Umbilical cord (tissue), 2 donors: ENCODE measurements around the gene CCL24. TPM values are rescaled to one million over a fixed set of nuclear protein-coding genes. Genes with fewer than 3 reads are reported as not detected.
"Not testable (repeated sequence)": the region's sequence is repeated elsewhere in the genome, so short reads cannot be mapped to it uniquely, and the experiment has no call there.

Source experiments
- DNase-seq: peaks from one replicate; pipeline ENCODE4 v3.0.0-alpha.2; 2015; ENCODE audit warnings: low spot score
- total RNA-seq: library from RNA; depleted of rRNA; stranded (reverse); fragments of >200 nt; gene quantifications from one replicate; pipeline ENCODE4 v1.2.3, GENCODE V29; 2014; ENCODE audit warnings: low replicate concordance; ENCODE audit not compliant: insufficient read depth

Gene CCL24
- total RNA-seq, 1 donor from 2014 or later, result not detected

- no peak for DNase-seq
These were observed 6.1 kb upstream of the CCL24 start for GRCh38 chr7:75819711-75820110.

- no peak for DNase-seq
These were observed 4.9 kb upstream of the CCL24 start for GRCh38 chr7:75818472-75818871.

GRCh38 chr7:75817116-75817515, 3.5 kb upstream of the CCL24 start:
- DNase-seq, result no peak

- no peak for DNase-seq
These were observed 1.9 kb upstream of the CCL24 start for GRCh38 chr7:75815418-75816064.

GRCh38 chr7:75814407-75814947, 871 bp upstream of the CCL24 start:
- no peak for DNase-seq

- DNase-seq, result no peak
These were observed 522 bp downstream of the CCL24 start for GRCh38 chr7:75813084-75813483.

- DNase-seq, result no peak
These were observed 1.5 kb downstream of the CCL24 start for GRCh38 chr7:75811894-75812678.

GRCh38 chr7:75809396-75809795, 4.2 kb downstream of the CCL24 start:
- peak; percentile 74 for DNase-seq

GRCh38 chr7:75808106-75808505, 5.5 kb downstream of the CCL24 start:
- peak; percentile 10 for DNase-seq

GRCh38 chr7:75807452-75807851, 6.2 kb downstream of the CCL24 start:
- no peak for DNase-seq

- no peak for DNase-seq
These were observed 6.9 kb downstream of the CCL24 start for GRCh38 chr7:75806560-75807307.

GRCh38 chr7:75804705-75805104, 8.9 kb downstream of the CCL24 start:
- DNase-seq, result no peak

GRCh38 chr7:75804004-75804403, 9.6 kb downstream of the CCL24 start:
- DNase-seq, result no peak

GRCh38 chr7:75802552-75802821, 11.1 kb downstream of the CCL24 start:
- DNase-seq, result no peak

- no peak for DNase-seq
These were observed 14.8 kb downstream of the CCL24 start for GRCh38 chr7:75798770-75799169.

- DNase-seq, result no peak
These were observed 17.2 kb downstream of the CCL24 start for GRCh38 chr7:75796420-75796819.

- DNase-seq, result peak; percentile 76
These were observed 17.7 kb downstream of the CCL24 start for GRCh38 chr7:75795831-75796285.

- no peak for DNase-seq
These were observed 19.9 kb downstream of the CCL24 start for GRCh38 chr7:75793676-75794075.

GRCh38 chr7:75792567-75792966, 21.0 kb downstream of the CCL24 start:
- DNase-seq, result not testable (repeated sequence)

GRCh38 chr7:75789361-75789924, 24.2 kb downstream of the CCL24 start:
- DNase-seq, result peak; percentile 21

GRCh38 chr7:75788154-75788847, 25.3 kb downstream of the CCL24 start:
- DNase-seq, result not testable (repeated sequence)
